LNCAP (cell line): ENCODE results near the gene TM2D3.

Experiments
- CTCF ChIP-seq: fragments of 450-650 bp; IDR thresholded peaks from 2 replicates; pipeline ENCODE4 v1.5.1; 2017; ENCODE audit warnings: mild to moderate bottlenecking

Gene TM2D3

GRCh38 chr15:101633356-101633755, 18.8 kb downstream of the TM2D3 start:
- TF ChIP-seq CTCF, result no peak

GRCh38 chr15:101625980-101626379, 26.2 kb downstream of the TM2D3 start:
- TF ChIP-seq CTCF, result no peak

- TF ChIP-seq CTCF, result no peak
Measured at GRCh38 chr15:101625184-101625583, 27.0 kb downstream of the TM2D3 start.

- no peak for TF ChIP-seq CTCF
Measured at GRCh38 chr15:101623367-101624304, 28.5 kb downstream of the TM2D3 start.

- no peak for TF ChIP-seq CTCF
Measured at GRCh38 chr15:101621961-101622360, 30.2 kb downstream of the TM2D3 start.

GRCh38 chr15:101620671-101621070, 31.5 kb downstream of the TM2D3 start:
- TF ChIP-seq CTCF, result no peak

GRCh38 chr15:101619615-101619865, 32.6 kb downstream of the TM2D3 start:
- TF ChIP-seq CTCF, result no peak
